GM19035 (cell line): ENCODE measurements around the gene FCER2.

Experiments
- ATAC-seq: cut with Tn5 transposase; IDR thresholded peaks from one replicate; pipeline ENCODE4 v1.9.1; 2021; ENCODE audit not compliant: unreplicated experiment

Gene FCER2

DNA sequence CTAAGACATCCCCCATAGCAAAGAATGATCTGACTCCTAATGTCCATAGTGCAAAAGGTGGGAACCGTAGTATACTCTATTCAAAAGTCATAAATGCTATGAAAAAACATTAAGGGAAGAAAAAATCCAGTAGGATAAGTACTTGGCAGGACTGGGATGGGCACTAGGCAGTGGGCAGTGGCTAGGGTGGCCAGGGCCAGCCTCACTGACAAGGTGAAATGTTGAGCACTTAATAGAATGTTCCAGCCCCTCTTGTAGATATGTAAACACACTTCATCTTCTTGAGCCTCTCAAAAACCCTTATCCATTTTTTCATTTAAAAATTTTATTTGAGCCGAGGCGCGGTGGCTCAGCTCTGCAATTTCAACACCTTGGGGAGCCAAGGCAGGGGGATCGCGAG, 31.4 kb upstream of the FCER2 start:
- ATAC-seq, result no peak

DNA sequence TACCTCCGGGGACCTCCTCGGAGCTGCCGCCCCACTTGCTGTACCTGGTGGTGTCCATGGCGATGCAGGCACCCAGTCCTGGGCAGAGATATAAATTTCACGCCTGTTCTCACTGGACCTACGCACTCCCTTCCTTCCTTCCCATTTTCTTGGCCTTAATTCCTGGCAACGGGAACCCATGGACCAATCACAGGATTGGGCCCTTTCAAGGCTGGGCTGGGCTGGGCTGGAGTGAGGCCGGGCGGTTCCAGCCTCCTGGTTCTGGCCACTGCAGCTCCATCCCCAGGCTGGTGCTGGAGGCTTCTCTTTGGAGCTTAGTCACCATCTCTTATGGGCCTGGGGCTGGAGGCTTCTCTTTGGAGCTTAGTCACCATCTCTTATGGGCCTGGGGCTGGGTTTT, 30.1 kb upstream of the FCER2 start, which contains the start of gene CLEC4G:
Gene CLEC4G (minus strand): TSS at position 66 of the 400 bp plus-strand sequence. CDS start 8 bp downstream, at position 58.
- no peak for ATAC-seq

GRCh38 chr19:7731615-7732014, 29.7 kb upstream of the FCER2 start:
- ATAC-seq, result no peak

GRCh38 chr19:7731218-7731595, 29.3 kb upstream of the FCER2 start:
- ATAC-seq, result no peak

DNA sequence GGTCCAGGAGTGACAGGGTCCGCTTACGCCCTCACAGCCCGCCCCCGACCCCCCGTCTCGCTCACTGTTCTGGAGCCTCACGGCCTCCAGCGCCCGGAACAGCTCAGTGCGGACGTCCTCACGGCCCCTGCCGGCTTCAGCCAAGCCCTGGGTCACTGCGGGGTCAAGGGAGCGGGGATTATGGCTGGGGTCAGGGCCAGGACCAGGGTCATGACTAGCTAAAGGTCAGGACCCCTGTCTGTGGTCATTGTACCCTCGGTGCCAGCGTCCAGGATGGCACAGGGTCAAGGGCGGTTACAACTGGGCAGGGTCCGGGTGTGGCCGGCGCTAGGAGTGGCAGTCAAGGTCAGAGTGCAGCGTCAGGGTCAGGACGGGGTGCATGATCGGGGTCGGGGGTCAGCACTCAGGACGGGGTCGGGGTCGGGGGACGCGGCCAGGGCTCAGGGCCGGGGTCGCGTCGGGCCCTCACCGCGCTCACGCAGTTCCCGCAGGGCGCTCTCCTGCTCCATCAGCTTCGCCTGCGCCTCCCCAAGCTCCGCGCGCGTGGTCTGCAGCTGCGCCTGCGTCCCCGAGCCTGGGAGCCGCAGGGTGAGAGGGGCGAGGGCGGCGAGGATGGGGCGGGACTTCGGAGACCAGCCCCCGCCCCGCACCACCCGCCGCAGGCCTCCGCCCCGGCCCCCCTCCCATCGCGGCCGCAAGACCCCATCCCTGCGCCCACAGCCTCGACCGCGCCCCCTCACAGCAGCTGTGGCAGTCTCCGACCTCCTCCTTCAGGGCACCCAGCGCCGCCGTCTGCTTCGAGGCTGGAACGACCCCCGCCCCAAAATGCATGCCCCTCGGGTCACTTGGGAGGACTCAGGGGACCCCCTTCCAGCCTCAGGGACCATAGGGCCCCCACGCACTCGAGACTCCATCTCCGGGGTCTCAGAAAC, 28.6 kb upstream of the FCER2 start:
- ATAC-seq, result no peak

GRCh38 chr19:7729831-7730285, 27.9 kb upstream of the FCER2 start:
- no peak for ATAC-seq

- no peak for ATAC-seq
Measured at GRCh38 chr19:7729211-7729610, 27.3 kb upstream of the FCER2 start.

DNA sequence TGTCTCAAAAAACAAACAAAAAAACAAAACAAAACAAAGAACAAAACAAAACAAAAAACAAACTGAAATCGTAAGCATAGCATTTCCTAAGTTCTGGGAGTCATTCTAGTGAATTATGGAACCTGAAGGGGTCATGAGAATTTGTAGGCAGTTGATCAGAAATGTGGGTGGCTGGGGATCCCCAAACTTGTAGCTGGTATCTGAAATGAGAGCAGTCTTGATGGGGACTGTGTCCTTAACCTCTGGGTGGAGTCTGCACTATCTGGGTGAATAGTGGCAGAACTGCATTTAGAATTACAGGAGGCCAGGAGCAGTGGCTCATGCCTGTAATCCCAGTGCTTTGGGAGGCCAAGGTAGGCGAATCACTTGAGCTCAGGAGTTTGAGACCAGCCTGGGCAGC, 23.9 kb upstream of the FCER2 start:
- ATAC-seq, result no peak

GRCh38 chr19:7722231-7722651, 20.3 kb upstream of the FCER2 start:
- no peak for ATAC-seq

GRCh38 chr19:7720351-7720750, 18.4 kb upstream of the FCER2 start:
- no peak for ATAC-seq

- ATAC-seq, result no peak
Measured at GRCh38 chr19:7718668-7719067, 16.7 kb upstream of the FCER2 start.

DNA sequence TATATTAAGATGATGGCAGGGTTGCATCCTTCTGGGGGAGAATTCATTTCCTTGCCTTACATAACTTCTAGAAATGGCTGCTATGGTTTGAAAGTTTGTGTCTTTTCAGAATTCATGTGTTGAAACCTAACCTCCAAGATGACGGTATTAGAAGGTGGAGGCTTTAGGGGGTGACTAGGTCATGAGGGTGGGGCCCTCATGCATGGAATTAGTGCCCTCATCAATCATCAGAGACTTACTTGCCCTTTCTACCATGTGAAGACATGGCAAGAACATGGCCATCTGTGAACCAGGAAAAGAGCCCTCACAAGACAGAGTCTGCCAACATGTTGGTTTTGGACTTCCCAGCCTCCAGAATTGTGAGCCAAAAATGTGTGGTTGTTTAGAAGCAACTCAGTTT, 14.8 kb upstream of the FCER2 start:
- ATAC-seq, result no peak

DNA sequence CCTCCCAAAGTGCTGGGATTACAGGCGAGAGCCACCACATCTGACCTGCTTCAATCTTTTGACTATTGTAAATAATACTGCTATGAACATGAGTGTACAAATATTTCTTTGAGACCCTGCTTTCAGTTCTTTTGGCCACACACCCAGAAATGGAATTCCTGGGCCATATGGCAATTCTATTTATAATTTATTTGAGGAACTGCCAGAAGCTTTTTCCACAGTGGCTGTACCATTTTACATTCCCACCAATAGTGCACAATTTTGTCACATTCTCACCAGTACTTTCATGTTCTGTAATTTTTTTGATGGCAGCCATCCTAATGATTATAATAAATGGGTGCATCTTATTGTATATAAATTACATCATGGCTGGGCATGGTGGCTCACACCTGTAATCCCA, 13.7 kb upstream of the FCER2 start:
- no peak for ATAC-seq

GRCh38 chr19:7710616-7711015, 8.7 kb upstream of the FCER2 start:
- ATAC-seq, result no peak

- no peak for ATAC-seq
Measured at GRCh38 chr19:7709932-7710460, 8.1 kb upstream of the FCER2 start.

GRCh38 chr19:7706955-7707456, 5.1 kb upstream of the FCER2 start:
- no peak for ATAC-seq

DNA sequence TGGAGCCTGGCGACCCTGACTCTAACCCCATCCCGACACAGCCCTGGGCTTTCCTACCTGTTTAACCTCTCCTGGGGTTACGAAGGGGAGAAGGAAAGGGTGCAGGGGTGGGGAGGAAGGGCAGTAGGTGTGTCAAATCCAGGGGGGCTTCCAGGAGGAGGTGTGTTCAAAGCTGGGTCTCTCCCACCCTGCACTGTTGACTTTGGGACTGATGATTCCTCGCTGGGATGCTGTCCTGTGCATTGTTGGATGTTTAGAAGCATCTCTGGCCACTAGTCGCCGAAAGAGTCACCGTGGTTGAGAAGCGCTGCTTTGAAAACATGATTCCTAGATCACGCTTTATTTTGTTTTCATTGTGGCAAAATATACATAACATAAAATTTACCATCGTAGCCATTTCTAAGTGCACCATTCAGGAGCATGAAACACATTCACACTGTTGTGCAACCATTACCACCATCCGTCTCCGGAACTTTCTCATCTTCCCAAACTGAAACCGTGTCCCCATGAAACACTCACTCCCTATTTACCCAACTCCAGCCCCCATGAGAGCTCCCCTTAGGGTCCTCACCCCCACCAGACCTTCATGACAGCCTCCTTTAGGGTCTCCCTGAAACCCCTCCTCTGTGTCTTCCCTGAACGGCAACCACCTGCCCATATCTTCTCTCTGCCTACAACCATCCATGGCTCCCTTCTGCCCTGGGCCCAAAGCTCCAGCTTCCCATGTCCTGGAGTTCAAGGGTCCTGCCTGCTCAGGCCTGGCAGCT, 4.4 kb upstream of the FCER2 start:
- ATAC-seq, result no peak

DNA sequence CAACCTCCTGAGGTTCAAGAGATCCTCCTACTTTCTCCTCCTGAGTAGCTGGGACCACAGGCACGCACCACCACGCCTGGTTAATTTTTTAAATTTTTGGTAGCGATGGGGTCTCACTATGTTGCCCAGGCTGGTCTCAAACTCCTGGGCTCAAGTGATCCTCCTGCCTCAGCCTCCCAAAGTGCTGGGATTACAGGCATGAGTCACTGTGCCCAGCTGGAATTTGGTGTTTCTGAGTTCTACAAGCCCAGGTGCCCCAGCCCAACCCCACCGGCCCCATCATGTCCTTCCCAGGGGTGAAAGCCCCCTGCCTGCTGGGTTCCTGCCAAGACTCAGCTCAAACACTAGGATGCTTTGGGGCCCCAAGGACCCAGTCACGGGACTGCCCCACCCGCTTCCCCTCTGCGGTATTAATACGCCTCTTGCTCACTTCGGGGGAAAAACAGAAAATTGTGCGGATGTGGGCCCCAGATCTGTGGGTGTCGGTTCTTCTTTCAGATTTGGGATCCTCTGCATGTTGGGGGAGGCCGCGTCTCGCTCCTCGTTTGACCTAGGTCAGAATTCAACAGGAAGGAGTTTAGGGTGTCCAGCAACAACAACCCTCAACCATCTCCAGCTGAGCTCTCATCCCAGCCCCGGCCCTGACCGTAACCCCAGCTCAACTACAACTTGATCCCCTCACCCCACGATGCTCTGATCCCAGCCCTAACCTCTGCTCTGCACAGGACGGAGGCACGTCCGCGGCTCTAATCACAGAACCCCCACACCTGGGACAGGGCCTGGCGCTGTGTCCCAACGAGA, 3.7 kb upstream of the FCER2 start:
- peak; percentile 46 for ATAC-seq

DNA sequence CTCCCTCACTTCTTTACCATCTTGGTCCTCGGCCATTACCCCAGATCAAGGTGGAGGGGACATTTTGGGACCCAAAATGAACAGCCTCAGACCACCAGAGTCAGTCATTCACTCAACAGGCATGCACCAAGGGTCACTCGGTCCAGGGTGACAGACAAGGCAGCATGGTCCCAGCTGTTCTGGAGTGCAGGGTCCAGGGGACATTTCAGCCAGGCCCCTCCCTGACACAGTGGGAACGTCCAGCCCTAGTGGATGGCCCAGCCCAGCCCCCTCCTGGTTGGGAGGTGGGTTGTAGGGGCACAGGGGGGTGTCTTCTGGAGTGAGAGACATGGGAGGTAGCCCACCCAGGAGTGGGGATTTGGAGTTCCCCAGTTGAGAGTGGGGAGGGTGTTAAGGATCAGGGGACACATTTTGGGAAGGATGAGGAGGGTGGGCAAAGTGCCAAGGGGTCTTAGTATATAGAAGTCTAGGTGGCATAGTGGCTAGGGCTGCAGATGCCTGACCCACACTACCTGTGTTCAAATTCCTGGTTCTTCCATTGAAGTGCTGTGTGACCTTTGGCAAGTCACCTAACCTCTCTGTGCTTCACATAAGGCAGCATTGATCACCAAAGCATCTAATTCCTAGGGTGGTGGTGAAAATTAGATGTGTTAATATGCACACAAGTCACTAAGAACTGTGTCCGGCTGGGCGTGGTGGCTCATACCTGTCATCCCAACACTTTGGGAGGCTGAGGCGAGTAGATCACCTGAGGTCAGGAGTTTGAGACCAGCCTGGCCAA, 2.5 kb upstream of the FCER2 start:
- ATAC-seq, result no peak

GRCh38 chr19:7703332-7703731, 1.4 kb upstream of the FCER2 start:
- ATAC-seq, result no peak
